H1 (cell line): ENCODE results near the gene TGFB1. TPM values are rescaled to one million over a fixed set of nuclear protein-coding genes. Genes with fewer than 3 reads are reported as not detected.

Source experiments
- POU5F1 ChIP-seq: IDR thresholded peaks from 2 replicates; pipeline ENCODE4 v1.6.1; 2011; ENCODE audit warnings: low read depth, mild to moderate bottlenecking, low read length, moderate library complexity
- SP1 ChIP-seq: IDR thresholded peaks from 2 replicates; pipeline ENCODE4 v1.6.1; 2011; ENCODE audit warnings: low read depth, low read length
- polyA plus RNA-seq, 7 experiments: library from polyadenylated mRNA; depleted of rRNA in 3 of 7; stranded (reverse) in 5 of 7; unstranded in 2 of 7; fragments of >200 nt in 5 of 7; fragments of 200-250 nt in 2 of 7; gene quantifications; 1 replicate in 5 of 7; 2 replicates in 1 of 7; 4 replicates in 1 of 7; pipeline versions ENCODE4 v1.2.1 to v1.2.3, GENCODE V29; 2011 to 2013; ENCODE audit warnings: missing spikeins in 2 of 7, mixed read lengths in 2 of 7
- total RNA-seq: library from RNA; stranded (reverse); fragmentation: NEBNext Ultra II Directional; extraction: Animal tissue kit (Norgen Biotek cat#: 25700); gene quantifications from 2 replicates; pipeline ENCODE4 v1.2.1, GENCODE V29; 2021

The TGFB1 gene
- total and polyA plus RNA-seq, 2 of the 8 experiments (the other 6 are each of a cell fraction or from before 2014, with no cell fraction given): 1.7 to 10.6 TPM

GRCh38 chr19:41357746-41358145, 4.0 kb upstream of the TGFB1 start (continued):
- TF ChIP-seq POU5F1 (no peak), SP1 (no peak)
